Prostate gland (tissue), 2 donors: ENCODE results near the gene SLC35F2. TPM values are rescaled to one million over a fixed set of nuclear protein-coding genes. Genes with fewer than 3 reads are reported as not detected.

ENCODE experiments used
- DNase-seq: peaks from one replicate; pipeline ENCODE4 v3.0.0-alpha.2; 2019; ENCODE audit warnings: low spot score
- H3K27ac ChIP-seq, 2 donors: fragments of 200-600 bp; sonication (generic); 2 replicates each; pipeline ENCODE4 v1.5.1; 2017 to 2019
- H3K27me3 ChIP-seq: fragments of 200-600 bp; sonication (generic); replicated peaks from 2 replicates; pipeline ENCODE4 v1.5.1; 2019; ENCODE audit not compliant: insufficient read depth
- H3K36me3 ChIP-seq, 2 donors: fragments of 200-600 bp; sonication (generic); 1 replicate in 1 of 2; 2 replicates in 1 of 2; pipeline versions ENCODE4 v1.5.1 to v1.8.1; 2017 to 2019
- H3K4me1 ChIP-seq: fragments of 200-600 bp; sonication (generic); replicated peaks from 2 replicates; pipeline ENCODE4 v1.5.1; 2019
- H3K4me3 ChIP-seq, 2 donors: fragments of 200-600 bp; sonication (generic); 2 replicates each; pipeline ENCODE4 v1.5.1; 2017 to 2019
- H3K9me3 ChIP-seq: fragments of 200-600 bp; sonication (generic); 2 replicates; pipeline ENCODE4 v1.5.1; 2017
- CTCF ChIP-seq, 4 experiments: fragments of 200-600 bp in 2 of 4; fragments of 450-650 bp in 2 of 4; sonication (generic) in 2 of 4; IDR thresholded peaks; 1 replicate in 3 of 4; 2 replicates in 1 of 4; pipeline ENCODE4 v1.5.1; 2016 to 2019; ENCODE audit warnings: antibody characterized with exemption in 4 of 4, mild to moderate bottlenecking in 2 of 4, moderate library complexity in 2 of 4
- POLR2A ChIP-seq: fragments of 450-650 bp; IDR thresholded peaks from one replicate; pipeline ENCODE4 v1.6.1; 2016; ENCODE audit warnings: antibody characterized with exemption, mild to moderate bottlenecking
- POLR2AphosphoS5 ChIP-seq: sonication (generic); formaldehyde crosslinking; IDR thresholded peaks from one replicate; pipeline ENCODE4 v1.6.1; 2017; ENCODE audit warnings: antibody characterized with exemption
- WGBS: methylation state at CpG from one replicate; pipeline ENCODE4 v1.1.5; 2018; 5-methylcytosine and 5-hydroxymethylcytosine counted together
- intact Hi-C: fragments of 100-400 bp; cut with DNase I; formaldehyde crosslinking; loops from one replicate; pipeline ENCODE4 v1.14.2; 2022
- total RNA-seq, 2 donors: library from RNA; depleted of rRNA; stranded (reverse); fragments of >200 nt; gene quantifications; one replicate each; pipeline ENCODE4 v1.1.0, GENCODE V29; 2016

Gene SLC35F2
- total RNA-seq, 2 donors from 2014 or later, result 21.6 to 41.9 TPM

GRCh38 chr11:107830915-107831540 lies 27.6 kb downstream of the SLC35F2 start:
- DNase-seq, result peak; percentile 55
- 56% methylated on average over 5 of the region's 5 CpGs for WGBS

DNA sequence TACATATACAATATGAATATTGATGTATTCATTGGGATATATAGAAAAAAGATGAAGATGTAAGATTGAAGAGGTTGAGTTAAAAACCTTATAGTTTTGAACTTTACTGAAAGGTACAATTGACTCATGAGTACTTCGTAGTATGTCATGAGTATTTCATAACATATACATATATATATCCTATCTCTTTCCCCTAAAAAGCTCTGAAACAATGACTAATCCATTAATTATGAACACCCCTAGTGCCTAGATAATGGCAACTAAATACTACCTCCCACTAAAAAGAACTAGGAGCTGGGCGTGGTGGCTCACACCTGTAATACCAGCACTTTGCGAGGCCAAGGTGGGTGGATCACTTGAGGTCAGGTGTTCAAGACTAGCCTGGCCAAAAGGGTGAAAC lies 31.5 kb downstream of the SLC35F2 start:
- Histone ChIP-seq H3K36me3 (no peaks in the 10 kb centered on the region), H3K4me3 (no peak overlapping the region), H3K4me1 (no peaks in the 10 kb centered on the region), H3K27me3 (no peaks in the 10 kb centered on the region), H3K27ac (no peak overlapping the region), H3K9me3 (no peaks in the 10 kb centered on the region)
- intact Hi-C loops, result no loop called here
- WGBS, result 97% methylated on average over 3 of the region's 3 CpGs
- no peak for TF ChIP-seq CTCF (IDR thresholded peaks at IDR 0.05)
- no peak for TF ChIP-seq POLR2A
- TF ChIP-seq POLR2AphosphoS5, result no peak
- no peak for DNase-seq

More at GRCh38 chr11:107830915-107831540, 27.6 kb downstream of the SLC35F2 start:
- H3K27ac ChIP-seq, result peak overlapping the region; percentile 56 to 81
- no peaks in the 10 kb centered on the region for H3K9me3 ChIP-seq
- intact Hi-C loops, result no loop called here
- no peak overlapping the region for H3K4me3 ChIP-seq
- no peaks in the 10 kb centered on the region for H3K27me3 ChIP-seq
- H3K4me1 ChIP-seq, result peaks cover 7% of the 10 kb centered on the region
- TF ChIP-seq POLR2AphosphoS5, result no peak
- TF ChIP-seq POLR2A, result no peak
- TF ChIP-seq CTCF (IDR thresholded peaks at IDR 0.05), result no peak
- H3K36me3 ChIP-seq, result no peaks in the 10 kb centered on the region

GRCh38 chr11:107825875-107826274 lies 32.7 kb downstream of the SLC35F2 start:
- TF ChIP-seq POLR2AphosphoS5 (no peak), POLR2A (no peak), CTCF (IDR thresholded peaks at IDR 0.05) (no peak)

GRCh38 chr11:107824668-107825369 lies 33.8 kb downstream of the SLC35F2 start:
- TF ChIP-seq POLR2A (no peak), POLR2AphosphoS5 (no peak), CTCF (IDR thresholded peaks at IDR 0.05) (no peak)
- H3K9me3 ChIP-seq, result no peaks in the 10 kb centered on the region
- WGBS, result 89% methylated on average over 5 of the region's 5 CpGs
- no peaks in the 10 kb centered on the region for H3K36me3 ChIP-seq
- intact Hi-C loops, result no loop called here
- no peak for DNase-seq
- H3K27me3 ChIP-seq, result no peaks in the 10 kb centered on the region
- no peak overlapping the region for H3K27ac ChIP-seq
- no peak overlapping the region for H3K4me3 ChIP-seq
- H3K4me1 ChIP-seq, result no peaks in the 10 kb centered on the region

More at GRCh38 chr11:107825875-107826274, 32.7 kb downstream of the SLC35F2 start:
- no peaks in the 10 kb centered on the region for H3K36me3 ChIP-seq
- no peaks in the 10 kb centered on the region for H3K4me1 ChIP-seq
- H3K27me3 ChIP-seq, result no peaks in the 10 kb centered on the region
- no peaks in the 10 kb centered on the region for H3K9me3 ChIP-seq
- DNase-seq, result no peak
- H3K4me3 ChIP-seq, result no peak overlapping the region
- peak overlapping the region in 1 of 2 donors; percentile 25 for H3K27ac ChIP-seq
- WGBS, result 50% methylated on average over 2 of the region's 2 CpGs
- intact Hi-C loops, result no loop called here
